Ovary (tissue), 9 donors: Measurements from ENCODE around the gene HIVEP3. TPM values are rescaled to one million over a fixed set of nuclear protein-coding genes. Genes with fewer than 3 reads are reported as not detected.

Source experiments
- DNase-seq, 5 donors: peaks; one replicate each; pipeline ENCODE4 v3.0.0-alpha.2; 2019 to 2020
- H3K27ac ChIP-seq, 2 donors: fragments of 200-600 bp; one replicate each; pipeline versions ENCODE4 v1.5.1 to v1.8.0; 2019 to 2022
- H3K27me3 ChIP-seq: fragments of 200-600 bp; one replicate; pipeline ENCODE4 v1.8.0; 2022
- H3K36me3 ChIP-seq: fragments of 200-600 bp; sonication (generic); one replicate; pipeline ENCODE4 v1.5.1; 2019
- H3K4me1 ChIP-seq: one replicate; pipeline ENCODE4 v1.8.1; 2013; ENCODE audit warnings: mild to moderate bottlenecking, moderate library complexity; ENCODE audit not compliant: insufficient read depth
- H3K4me3 ChIP-seq: fragments of 200-600 bp; sonication (generic); one replicate; pipeline ENCODE4 v1.5.1; 2017
- H3K9me3 ChIP-seq, 2 donors: fragments of 200-600 bp in 1 of 2; sonication (generic) in 1 of 2; one replicate each; pipeline versions ENCODE4 v1.5.1 to v1.8.1; 2013 to 2019; ENCODE audit warnings: mild to moderate bottlenecking in 1 of 2, moderate library complexity in 1 of 2
- EP300 ChIP-seq: sonication (generic); formaldehyde crosslinking; IDR thresholded peaks from one replicate; pipeline ENCODE4 v1.6.1; 2017; ENCODE audit warnings: antibody characterized with exemption
- POLR2A ChIP-seq: fragments of 450-650 bp; IDR thresholded peaks from one replicate; pipeline ENCODE4 v1.6.1; 2017; ENCODE audit warnings: antibody characterized with exemption, mild to moderate bottlenecking, moderate library complexity
- WGBS, 3 donors: extraction: QIAGEN DNeasy Blood & Tissue Kit in 1 of 3; methylation state at CpG; one replicate each; pipeline versions ENCODE4 v1.1.5 to v1.1.7; 2013 to 2017; 5-methylcytosine and 5-hydroxymethylcytosine counted together
- intact Hi-C, 4 donors: fragments of 100-400 bp; cut with DNase I; formaldehyde crosslinking; loops; one replicate each; pipeline versions ENCODE4 v1.11.0 to v1.15.1; 2022 to 2023
- polyA plus RNA-seq, 2 donors: library from polyadenylated mRNA; stranded (reverse); fragments of 200-250 nt in 1 of 2; fragments of 350-450 nt in 1 of 2; fragmentation: Illumina TruSeq in 1 of 2; extraction: RNeasy Lipid Tissue Mini Kit (QIAGEN cat#74804) in 1 of 2; gene quantifications; one replicate each; pipeline ENCODE4 v1.2.3, GENCODE V29; 2013 to 2014
- total RNA-seq, 7 donors: library from RNA; depleted of rRNA in 2 of 7; stranded (reverse); fragments of >200 nt in 2 of 7; fragmentation: NEBNext Ultra II Directional in 3 of 7; extraction: Animal tissue kit (Norgen Biotek cat#: 25700) in 3 of 7; gene quantifications; one replicate each; pipeline versions ENCODE4 v1.1.0 to v1.2.4, GENCODE V29; 2016 to 2023
- TF ChIP-seq, protein P1 (sequence below), 3 donors: fragments of 450-650 bp in 2 of 3; fragments of 200-600 bp in 1 of 3; IDR thresholded peaks; one replicate each; pipeline versions ENCODE4 v1.5.1 to v1.8.0; 2016 to 2022; ENCODE audit warnings: antibody characterized with exemption in 3 of 3, mild to moderate bottlenecking in 1 of 3
- donor health status: DM: no; HTN: no; CAD: no; lungs with moderate emphysema.
- donor health status: DM: no; HTN: no; CAD: no.
- donor health status: Bipolar disorder and iron deficiency.
- donor health status: DM: yes; HTN: yes; CAD: no.
- donor health status: DM: no; HTN: no; CAD: no.
- donor health status: DM: yes; HTN: yes; CAD: no.

Gene HIVEP3
- total and polyA plus RNA-seq, 9 donors, result 3.0 to 7.5 (median 5.2) TPM

DNA sequence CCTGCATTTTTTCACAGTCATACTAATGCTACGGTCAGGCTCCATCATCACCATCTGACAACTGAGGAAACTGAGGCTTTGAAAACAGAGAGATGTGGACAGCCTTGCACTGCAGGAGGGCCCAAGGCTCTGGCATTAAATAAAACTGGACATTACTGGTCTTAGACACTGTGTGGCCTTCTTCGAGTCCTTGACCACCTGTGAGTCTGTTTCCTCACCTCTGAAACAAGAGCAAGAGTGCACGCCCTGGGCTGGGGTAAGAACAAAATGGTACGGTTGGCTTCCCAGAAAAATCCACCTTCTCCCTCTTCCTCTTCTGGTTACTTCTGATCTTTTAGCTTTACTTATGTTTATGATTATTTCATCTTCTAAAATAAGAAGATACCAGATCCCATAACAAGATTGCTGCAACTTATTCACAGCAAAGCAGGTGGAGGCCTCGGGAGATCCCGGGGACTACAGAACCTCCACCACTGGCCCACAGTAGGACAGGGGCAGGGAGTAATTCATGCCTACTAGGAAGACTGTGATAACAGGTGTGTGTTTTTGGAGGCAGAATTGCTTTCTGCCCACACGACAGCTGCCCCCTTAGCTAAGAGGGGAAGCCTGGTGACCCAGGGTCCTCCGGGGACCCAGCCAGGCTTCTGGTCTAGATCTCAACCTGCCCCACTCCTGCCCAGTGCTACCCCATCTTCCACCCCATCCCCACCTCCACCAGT, 277.8 kb downstream of the HIVEP3 start:
- no peak for TF ChIP-seq POLR2A
- TF ChIP-seq EP300, result no peak
- TF ChIP-seq, protein P1, sequence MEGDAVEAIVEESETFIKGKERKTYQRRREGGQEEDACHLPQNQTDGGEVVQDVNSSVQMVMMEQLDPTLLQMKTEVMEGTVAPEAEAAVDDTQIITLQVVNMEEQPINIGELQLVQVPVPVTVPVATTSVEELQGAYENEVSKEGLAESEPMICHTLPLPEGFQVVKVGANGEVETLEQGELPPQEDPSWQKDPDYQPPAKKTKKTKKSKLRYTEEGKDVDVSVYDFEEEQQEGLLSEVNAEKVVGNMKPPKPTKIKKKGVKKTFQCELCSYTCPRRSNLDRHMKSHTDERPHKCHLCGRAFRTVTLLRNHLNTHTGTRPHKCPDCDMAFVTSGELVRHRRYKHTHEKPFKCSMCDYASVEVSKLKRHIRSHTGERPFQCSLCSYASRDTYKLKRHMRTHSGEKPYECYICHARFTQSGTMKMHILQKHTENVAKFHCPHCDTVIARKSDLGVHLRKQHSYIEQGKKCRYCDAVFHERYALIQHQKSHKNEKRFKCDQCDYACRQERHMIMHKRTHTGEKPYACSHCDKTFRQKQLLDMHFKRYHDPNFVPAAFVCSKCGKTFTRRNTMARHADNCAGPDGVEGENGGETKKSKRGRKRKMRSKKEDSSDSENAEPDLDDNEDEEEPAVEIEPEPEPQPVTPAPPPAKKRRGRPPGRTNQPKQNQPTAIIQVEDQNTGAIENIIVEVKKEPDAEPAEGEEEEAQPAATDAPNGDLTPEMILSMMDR (IDR thresholded peaks at IDR 0.05), result no peak
- intact Hi-C loops, result no loop called here
- H3K4me3 ChIP-seq, result no peak overlapping the region
- no peaks in the 10 kb centered on the region for H3K4me1 ChIP-seq
- 95 to 96% (median 96%) methylated on average over 8 of the region's 8 CpGs for WGBS, 3 donors
- no peaks in the 10 kb centered on the region for H3K27me3 ChIP-seq
- no peak for DNase-seq
- no peaks in the 10 kb centered on the region for H3K36me3 ChIP-seq
- H3K9me3 ChIP-seq, result no peaks in the 10 kb centered on the region
- H3K27ac ChIP-seq, result no peak overlapping the region

GRCh38 chr1:41640141-41640751, 278.5 kb downstream of the HIVEP3 start:
- H3K36me3 ChIP-seq, result no peaks in the 10 kb centered on the region
- DNase-seq, result no peak
- H3K4me1 ChIP-seq, result no peaks in the 10 kb centered on the region
- TF ChIP-seq, protein P1 (IDR thresholded peaks at IDR 0.05), result no peak
- no peak overlapping the region for H3K27ac ChIP-seq
- intact Hi-C loops, result no loop called here
- WGBS, 3 donors, result 72 to 83% (median 72%) methylated on average over 12 of the region's 12 CpGs
- no peak overlapping the region for H3K4me3 ChIP-seq
- no peaks in the 10 kb centered on the region for H3K9me3 ChIP-seq
- no peaks in the 10 kb centered on the region for H3K27me3 ChIP-seq

- intact Hi-C loops, result no loop called here
- H3K4me3 ChIP-seq, result no peak overlapping the region
- H3K27ac ChIP-seq, result no peak overlapping the region
- no peaks in the 10 kb centered on the region for H3K27me3 ChIP-seq
- WGBS, 3 donors, result 79 to 82% (median 81%) methylated on average over 10 of the region's 10 CpGs
- no peaks in the 10 kb centered on the region for H3K36me3 ChIP-seq
- DNase-seq, result no peak
- TF ChIP-seq EP300, result no peak
- TF ChIP-seq, protein P1 (IDR thresholded peaks at IDR 0.05), result no peak
- H3K9me3 ChIP-seq, result no peaks in the 10 kb centered on the region
- H3K4me1 ChIP-seq, result no peaks in the 10 kb centered on the region
These were observed 279.3 kb downstream of the HIVEP3 start for GRCh38 chr1:41639332-41639936.

DNA sequence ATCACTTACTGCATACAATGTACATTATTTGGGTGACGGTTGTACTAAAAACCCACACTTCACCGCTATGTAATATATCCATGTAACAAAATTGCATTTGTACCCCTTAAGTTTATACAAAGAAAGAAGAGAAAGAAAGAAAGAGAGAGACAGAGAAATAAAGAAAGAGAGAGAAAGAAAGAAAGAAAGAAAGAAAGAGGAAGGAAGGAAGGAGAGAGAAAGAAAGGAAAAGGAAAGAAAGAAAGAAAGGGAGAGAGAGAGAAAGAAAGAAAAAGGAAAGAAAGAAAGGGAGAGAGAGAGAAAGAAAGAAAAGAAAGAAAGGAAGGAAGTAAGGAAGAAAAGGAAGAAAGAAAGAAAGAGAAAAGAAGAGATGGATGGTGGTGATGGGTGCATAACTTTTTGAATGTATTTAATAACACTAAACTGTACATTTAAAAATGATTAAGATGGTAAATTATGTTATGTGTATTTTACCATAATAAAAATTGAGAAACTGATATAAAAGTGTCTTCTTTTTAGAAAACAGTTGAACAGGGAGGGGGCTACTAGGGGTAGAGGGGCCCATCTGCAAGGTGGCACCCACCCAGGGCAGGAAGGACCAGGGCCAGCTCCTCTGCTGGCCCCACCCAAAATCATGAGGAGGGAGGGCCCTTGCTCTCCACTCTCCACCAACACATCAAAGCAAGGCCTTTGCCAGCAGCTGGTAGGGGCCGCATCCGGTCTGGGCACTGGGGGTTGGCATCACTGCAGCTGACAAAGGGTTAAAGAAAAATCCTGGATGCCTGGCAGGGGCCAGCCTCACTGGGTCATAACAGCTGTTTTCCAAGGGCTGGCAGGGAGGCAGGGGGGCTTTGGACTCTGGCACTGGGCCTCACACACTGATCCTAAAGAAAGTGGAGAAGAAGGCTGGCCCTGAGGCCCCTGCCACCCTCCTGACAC, 280.4 kb downstream of the HIVEP3 start:
- no peaks in the 10 kb centered on the region for H3K27me3 ChIP-seq
- no peak for DNase-seq
- 91 to 94% (median 93%) methylated on average over 4 of the region's 4 CpGs for WGBS, 3 donors
- H3K36me3 ChIP-seq, result no peaks in the 10 kb centered on the region
- no peaks in the 10 kb centered on the region for H3K4me1 ChIP-seq
- intact Hi-C loops, result no loop called here
- no peaks in the 10 kb centered on the region for H3K9me3 ChIP-seq
- H3K4me3 ChIP-seq, result no peak overlapping the region
- H3K27ac ChIP-seq, result no peak overlapping the region
- TF ChIP-seq EP300 (no peak), POLR2A (no peak)
- TF ChIP-seq, protein P1 (IDR thresholded peaks at IDR 0.05), result no peak
